ENCODE data around the gene NHERF2. TPM values are rescaled to one million over a fixed set of nuclear protein-coding genes. Genes with fewer than 3 reads are reported as not detected.
"Not testable (repeated sequence)": the region's sequence is repeated elsewhere in the genome, so short reads cannot be mapped to it uniquely, and the experiment has no call there.

NHERF2 gene
- total RNA-seq, 2 donors from 2014 or later = 20.1 to 25.5 TPM

- TF ChIP-seq, protein P1, sequence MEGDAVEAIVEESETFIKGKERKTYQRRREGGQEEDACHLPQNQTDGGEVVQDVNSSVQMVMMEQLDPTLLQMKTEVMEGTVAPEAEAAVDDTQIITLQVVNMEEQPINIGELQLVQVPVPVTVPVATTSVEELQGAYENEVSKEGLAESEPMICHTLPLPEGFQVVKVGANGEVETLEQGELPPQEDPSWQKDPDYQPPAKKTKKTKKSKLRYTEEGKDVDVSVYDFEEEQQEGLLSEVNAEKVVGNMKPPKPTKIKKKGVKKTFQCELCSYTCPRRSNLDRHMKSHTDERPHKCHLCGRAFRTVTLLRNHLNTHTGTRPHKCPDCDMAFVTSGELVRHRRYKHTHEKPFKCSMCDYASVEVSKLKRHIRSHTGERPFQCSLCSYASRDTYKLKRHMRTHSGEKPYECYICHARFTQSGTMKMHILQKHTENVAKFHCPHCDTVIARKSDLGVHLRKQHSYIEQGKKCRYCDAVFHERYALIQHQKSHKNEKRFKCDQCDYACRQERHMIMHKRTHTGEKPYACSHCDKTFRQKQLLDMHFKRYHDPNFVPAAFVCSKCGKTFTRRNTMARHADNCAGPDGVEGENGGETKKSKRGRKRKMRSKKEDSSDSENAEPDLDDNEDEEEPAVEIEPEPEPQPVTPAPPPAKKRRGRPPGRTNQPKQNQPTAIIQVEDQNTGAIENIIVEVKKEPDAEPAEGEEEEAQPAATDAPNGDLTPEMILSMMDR (conservative IDR thresholded peaks at IDR 0.05) = no peak
- Mint-ChIP-seq H3K27me3 (ENCODE audit: insufficient read depth) (no peaks in the 10 kb centered on the region), H3K4me1 (peaks cover 23% of the 10 kb centered on the region), H3K4me3 (peak overlapping the region; percentile 74), H3K9me3 (no peaks in the 10 kb centered on the region), H3K27ac (peak overlapping the region; percentile 33), H3K36me3 (ENCODE audit: low read depth) (peaks cover 7% of the 10 kb centered on the region)
- H3K36me3 ChIP-seq (ENCODE audit: control insufficient read depth, insufficient read depth, low read length) = peaks cover 10% of the 10 kb centered on the region
- 16 to 18% methylated on average over 8 to 23 of the region's 23 CpGs for WGBS, 2 experiments (ENCODE audit: insufficient coverage in 1 of 2, insufficient read length in 1 of 2)
- peaks cover 24% of the 10 kb centered on the region for H3K4me1 ChIP-seq (ENCODE audit: control insufficient read depth, insufficient read depth, low read length)
- H3K27ac ChIP-seq (ENCODE audit: low read depth, low read length) = peak overlapping the region; percentile 29
- peak overlapping the region; percentile 96 for H3K4me3 ChIP-seq (ENCODE audit: low read length)
- no peaks in the 10 kb centered on the region for H3K27me3 ChIP-seq (ENCODE audit: control insufficient read depth, insufficient read depth, low read length, poor library complexity, severe bottlenecking)
- peak overlapping the region; percentile 84 for H3K9ac ChIP-seq (ENCODE audit: extremely low read depth, low read length, poor library complexity, severe bottlenecking)
- no peak for DNase-seq
- no peaks in the 10 kb centered on the region for H3K9me3 ChIP-seq (ENCODE audit: control insufficient read depth, low read length)
These were observed 18.0 kb upstream of the NHERF2 start for GRCh38 chr16:2008631-2009163.

- TF ChIP-seq, protein P1 (conservative IDR thresholded peaks at IDR 0.05) = no peak
- no peaks in the 10 kb centered on the region for H3K27me3 Mint-ChIP-seq (ENCODE audit: insufficient read depth)
- peak overlapping the region; percentile 33 for H3K27ac Mint-ChIP-seq
- DNase-seq = peak; percentile 70
- H3K36me3 Mint-ChIP-seq (ENCODE audit: low read depth) = peaks cover 7% of the 10 kb centered on the region
- H3K27ac ChIP-seq (ENCODE audit: low read depth, low read length) = peak overlapping the region; percentile 29
- no peaks in the 10 kb centered on the region for H3K9me3 Mint-ChIP-seq
- peaks cover 10% of the 10 kb centered on the region for H3K36me3 ChIP-seq (ENCODE audit: control insufficient read depth, insufficient read depth, low read length)
- WGBS, 2 experiments (ENCODE audit: insufficient coverage in 1 of 2, insufficient read length in 1 of 2) = 0% methylated on average over 17 to 55 of the region's 55 CpGs
- peak overlapping the region; percentile 96 for H3K4me3 ChIP-seq (ENCODE audit: low read length)
- H3K4me1 Mint-ChIP-seq = peaks cover 23% of the 10 kb centered on the region
- no peaks in the 10 kb centered on the region for H3K9me3 ChIP-seq (ENCODE audit: control insufficient read depth, low read length)
- H3K27me3 ChIP-seq (ENCODE audit: control insufficient read depth, insufficient read depth, low read length, poor library complexity, severe bottlenecking) = no peaks in the 10 kb centered on the region
- H3K4me3 Mint-ChIP-seq = peak overlapping the region; percentile 74
- peaks cover 24% of the 10 kb centered on the region for H3K4me1 ChIP-seq (ENCODE audit: control insufficient read depth, insufficient read depth, low read length)
- H3K9ac ChIP-seq (ENCODE audit: extremely low read depth, low read length, poor library complexity, severe bottlenecking) = peak overlapping the region; percentile 84
These were observed 17.5 kb upstream of the NHERF2 start for GRCh38 chr16:2009164-2009711.

- WGBS, 2 experiments (ENCODE audit: insufficient coverage in 1 of 2, insufficient read length in 1 of 2) = 6 to 13% methylated on average over 22 to 52 of the region's 52 CpGs
These were observed 16.8 kb upstream of the NHERF2 start, which contains the start of gene ZNF598 for GRCh38 chr16:2009791-2010510. Gene ZNF598, minus strand, starts transcription at chr16:2009821.

GRCh38 chr16:2011726-2012125 lies 15.0 kb upstream of the NHERF2 start:
- not testable (repeated sequence) for H3K9me3 ChIP-seq (ENCODE audit: control insufficient read depth, low read length); H3K36me3 ChIP-seq (ENCODE audit: control insufficient read depth, insufficient read depth, low read length); H3K27me3 Mint-ChIP-seq (ENCODE audit: insufficient read depth); DNase-seq; H3K36me3 Mint-ChIP-seq (ENCODE audit: low read depth); H3K27me3 ChIP-seq (ENCODE audit: control insufficient read depth, insufficient read depth, low read length, poor library complexity, severe bottlenecking); H3K9ac ChIP-seq (ENCODE audit: extremely low read depth, low read length, poor library complexity, severe bottlenecking); H3K9me3 Mint-ChIP-seq; H3K27ac ChIP-seq (ENCODE audit: low read depth, low read length); H3K27ac Mint-ChIP-seq; H3K4me3 ChIP-seq (ENCODE audit: low read length); H3K4me3 Mint-ChIP-seq
- peaks cover 15% of the 10 kb centered on the region for H3K4me1 Mint-ChIP-seq
- 82 to 89% methylated on average over 7 to 9 of the region's 9 CpGs for WGBS, 2 experiments (ENCODE audit: insufficient coverage in 1 of 2, insufficient read length in 1 of 2)
- H3K4me1 ChIP-seq (ENCODE audit: control insufficient read depth, insufficient read depth, low read length) = peaks cover 18% of the 10 kb centered on the region

More at GRCh38 chr16:2009791-2010510, 16.8 kb upstream of the NHERF2 start, which contains the start of gene ZNF598:
- DNase-seq = peak; percentile 90
- Mint-ChIP-seq H3K4me1 (peaks cover 23% of the 10 kb centered on the region), H3K9me3 (no peaks in the 10 kb centered on the region), H3K27ac (peak within 1 kb of the TSS; percentile 82), H3K27me3 (ENCODE audit: insufficient read depth) (no peaks in the 10 kb centered on the region), H3K36me3 (ENCODE audit: low read depth) (peaks cover 7% of the 10 kb centered on the region), H3K4me3 (peak within 1 kb of the TSS; percentile 74)
- TF ChIP-seq, protein P1 (conservative IDR thresholded peaks at IDR 0.05) = peak; percentile 13
- Histone ChIP-seq H3K36me3 (ENCODE audit: control insufficient read depth, insufficient read depth, low read length) (peaks cover 7% of the 10 kb centered on the region), H3K9me3 (ENCODE audit: control insufficient read depth, low read length) (no peaks in the 10 kb centered on the region), H3K4me3 (ENCODE audit: low read length) (peak within 1 kb of the TSS; percentile 96), H3K4me1 (ENCODE audit: control insufficient read depth, insufficient read depth, low read length) (peaks cover 24% of the 10 kb centered on the region), H3K9ac (ENCODE audit: extremely low read depth, low read length, poor library complexity, severe bottlenecking) (peak within 1 kb of the TSS; percentile 84), H3K27ac (ENCODE audit: low read depth, low read length) (peak within 1 kb of the TSS; percentile 29), H3K27me3 (ENCODE audit: control insufficient read depth, insufficient read depth, low read length, poor library complexity, severe bottlenecking) (no peaks in the 10 kb centered on the region)

Data from endodermal cell (in vitro differentiated cells).